GM21515 (cell line): ENCODE measurements around the gene SORCS2.

Experiments used
- ATAC-seq: cut with Tn5 transposase; IDR thresholded peaks from one replicate; pipeline ENCODE4 v1.9.1; 2021; ENCODE audit not compliant: unreplicated experiment

Gene SORCS2

DNA sequence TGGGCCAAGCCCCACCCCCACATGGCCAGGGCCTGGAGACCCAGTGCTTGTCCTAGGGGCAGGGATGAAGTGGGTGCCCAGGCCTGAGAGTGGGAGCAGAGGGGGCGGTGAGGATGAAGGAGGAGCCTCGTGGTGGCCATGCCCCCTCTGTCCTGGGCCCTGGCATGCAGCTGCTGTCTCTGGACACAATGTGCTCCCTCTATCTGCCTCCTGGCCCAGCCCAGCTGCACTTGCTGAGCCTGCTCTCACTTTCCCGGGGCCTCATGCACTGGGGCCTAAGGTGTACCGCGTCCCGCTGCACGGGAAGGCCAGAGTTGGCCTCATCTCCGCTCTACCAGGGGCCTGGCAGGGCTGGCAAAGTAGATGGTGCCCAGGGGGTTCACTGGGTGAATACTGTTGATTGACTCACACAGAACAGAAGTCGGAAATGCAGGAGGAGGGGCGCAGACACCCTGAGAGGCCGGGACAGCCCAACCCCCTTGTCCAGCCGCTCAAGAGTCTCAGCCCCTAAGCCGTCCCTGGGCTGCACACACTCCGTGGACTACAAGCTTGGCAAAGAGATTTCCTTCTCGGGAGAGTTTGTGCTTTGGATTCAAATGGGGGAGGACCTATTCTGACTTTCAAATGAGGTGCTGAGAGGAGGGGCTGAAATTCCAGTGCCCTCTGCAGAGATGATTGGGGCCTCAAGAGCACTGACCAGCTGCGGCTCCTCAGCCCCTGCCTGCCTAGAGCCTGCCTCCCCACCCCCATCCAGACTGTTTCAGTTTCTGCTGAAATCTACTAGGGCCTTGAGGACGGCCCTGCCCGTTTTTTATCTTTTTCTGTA is 130.0 kb downstream of the SORCS2 start:
- no peak for ATAC-seq

DNA sequence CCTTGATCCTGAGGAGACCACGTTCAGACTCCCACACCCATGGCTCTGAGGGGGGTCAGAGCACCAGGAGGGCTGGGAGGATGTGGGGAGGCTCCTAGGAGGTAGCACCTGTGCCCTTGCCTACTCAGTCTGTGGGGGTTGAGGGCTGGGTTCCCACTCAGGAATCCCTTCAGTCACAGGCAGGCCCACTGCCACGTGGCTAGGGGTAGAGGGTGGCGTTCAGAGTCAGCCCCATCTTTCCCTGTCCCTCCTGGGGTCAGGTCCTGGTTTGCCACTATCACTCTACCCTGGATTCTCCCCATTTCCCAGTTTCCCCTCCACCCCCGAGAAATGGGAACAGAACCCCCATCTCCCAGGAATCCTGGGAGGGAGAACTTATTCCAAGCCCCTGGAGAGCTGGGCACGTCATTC is 131.1 kb downstream of the SORCS2 start:
- no peak for ATAC-seq

- no peak for ATAC-seq
Observed at GRCh38 chr4:7323872-7324650, 131.7 kb downstream of the SORCS2 start.

GRCh38 chr4:7324651-7325121 is 132.3 kb downstream of the SORCS2 start:
- no peak for ATAC-seq

DNA sequence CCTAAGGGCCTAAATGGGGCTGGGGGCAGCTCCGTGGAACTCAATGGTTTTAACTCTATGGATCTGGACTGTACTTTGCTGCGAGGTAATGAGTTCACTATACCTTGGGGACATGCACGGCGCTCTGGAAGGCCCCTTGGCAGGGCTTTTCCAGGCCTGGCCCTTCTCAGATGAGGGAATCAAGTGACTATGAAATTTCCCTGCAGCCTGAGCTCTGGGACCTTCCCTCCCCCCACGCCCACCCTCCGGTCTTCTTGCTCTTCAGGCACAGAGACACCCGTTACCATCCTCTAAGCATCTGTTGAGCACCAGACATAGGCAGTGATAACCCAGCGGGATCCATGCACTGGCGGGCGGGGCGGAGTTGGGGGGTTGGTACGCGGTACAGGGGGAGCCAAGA is 133.2 kb downstream of the SORCS2 start:
- ATAC-seq, result no peak

DNA sequence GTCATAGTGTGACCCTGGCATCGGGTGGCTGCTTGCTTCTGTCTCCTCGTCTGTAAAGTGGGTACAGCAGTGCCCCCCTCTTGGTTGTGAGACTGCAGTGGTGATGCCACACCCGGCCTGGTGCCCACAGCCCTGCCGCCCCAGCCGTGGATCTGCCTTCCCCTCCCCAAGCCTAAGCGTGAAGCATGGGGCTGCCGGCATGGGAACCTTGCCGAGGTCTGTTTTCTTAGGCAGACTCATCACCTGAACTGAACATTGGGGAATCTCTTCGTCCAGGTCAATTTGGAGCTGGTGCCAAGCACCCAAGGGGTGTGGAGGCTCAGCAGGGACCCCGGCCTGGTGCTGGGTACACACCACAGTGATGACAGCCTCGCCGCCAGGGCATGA is 134.0 kb downstream of the SORCS2 start:
- ATAC-seq, result no peak

DNA sequence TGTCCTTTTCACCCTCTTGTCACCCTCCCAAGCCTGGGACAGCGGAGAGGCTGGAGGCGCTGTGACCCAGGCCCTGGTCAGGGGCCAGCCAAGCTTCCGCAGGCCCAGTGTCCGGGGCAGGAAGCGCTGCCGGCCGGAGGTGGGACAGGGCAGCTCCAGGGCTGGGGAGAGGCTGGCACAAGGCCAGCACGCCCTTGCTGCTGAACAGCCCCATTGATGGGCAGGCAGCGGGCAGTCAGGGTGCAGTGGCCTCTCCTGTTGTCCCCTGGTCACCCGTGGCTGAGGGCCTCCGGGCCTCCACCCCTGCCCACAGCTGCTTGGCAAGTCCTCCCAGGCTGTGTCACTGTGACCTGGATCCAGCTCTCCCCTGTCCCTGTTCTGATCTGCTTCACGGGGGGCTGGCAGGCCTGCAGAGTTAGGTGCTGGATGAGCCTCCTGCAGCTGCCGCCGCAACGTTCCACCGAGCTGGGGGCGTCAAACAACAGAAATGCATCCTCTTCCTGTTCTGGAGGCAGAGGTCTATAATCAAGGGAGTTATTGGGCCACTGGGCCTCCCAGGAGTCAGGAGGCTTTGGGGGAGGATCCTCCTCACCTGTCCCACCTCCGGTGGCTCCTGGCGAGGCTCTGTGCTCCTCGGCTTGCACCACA is 134.5 kb downstream of the SORCS2 start:
- no peak for ATAC-seq

DNA sequence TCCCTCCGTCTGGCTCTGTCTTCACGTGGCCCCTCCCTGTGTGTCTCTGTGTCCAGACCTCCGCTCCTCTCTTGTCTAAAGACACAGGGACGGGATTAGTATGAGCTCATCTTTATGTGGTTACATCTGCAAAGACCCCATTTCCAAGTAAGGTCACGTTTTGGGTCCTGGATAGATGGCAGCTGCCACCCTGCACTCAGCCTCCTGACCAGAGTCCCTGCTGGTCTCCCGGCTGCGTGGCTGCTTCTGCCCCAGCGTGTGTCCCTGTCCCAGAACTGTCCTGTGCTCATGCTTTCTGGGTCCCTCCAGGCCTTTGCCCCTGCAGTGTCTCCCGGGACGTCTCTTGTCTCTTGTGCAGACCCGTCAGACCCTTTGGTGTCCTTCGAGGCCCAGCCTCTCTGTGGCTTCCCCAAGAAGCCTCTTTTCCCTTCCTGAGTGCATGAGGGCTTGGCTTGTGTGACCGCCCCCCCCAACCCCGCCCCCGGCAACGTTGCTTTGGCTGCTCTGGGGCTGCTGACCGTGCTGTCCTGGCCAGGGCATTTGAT is 135.1 kb downstream of the SORCS2 start:
- ATAC-seq, result no peak

GRCh38 chr4:7328162-7328912 is 136.0 kb downstream of the SORCS2 start:
- no peak for ATAC-seq

DNA sequence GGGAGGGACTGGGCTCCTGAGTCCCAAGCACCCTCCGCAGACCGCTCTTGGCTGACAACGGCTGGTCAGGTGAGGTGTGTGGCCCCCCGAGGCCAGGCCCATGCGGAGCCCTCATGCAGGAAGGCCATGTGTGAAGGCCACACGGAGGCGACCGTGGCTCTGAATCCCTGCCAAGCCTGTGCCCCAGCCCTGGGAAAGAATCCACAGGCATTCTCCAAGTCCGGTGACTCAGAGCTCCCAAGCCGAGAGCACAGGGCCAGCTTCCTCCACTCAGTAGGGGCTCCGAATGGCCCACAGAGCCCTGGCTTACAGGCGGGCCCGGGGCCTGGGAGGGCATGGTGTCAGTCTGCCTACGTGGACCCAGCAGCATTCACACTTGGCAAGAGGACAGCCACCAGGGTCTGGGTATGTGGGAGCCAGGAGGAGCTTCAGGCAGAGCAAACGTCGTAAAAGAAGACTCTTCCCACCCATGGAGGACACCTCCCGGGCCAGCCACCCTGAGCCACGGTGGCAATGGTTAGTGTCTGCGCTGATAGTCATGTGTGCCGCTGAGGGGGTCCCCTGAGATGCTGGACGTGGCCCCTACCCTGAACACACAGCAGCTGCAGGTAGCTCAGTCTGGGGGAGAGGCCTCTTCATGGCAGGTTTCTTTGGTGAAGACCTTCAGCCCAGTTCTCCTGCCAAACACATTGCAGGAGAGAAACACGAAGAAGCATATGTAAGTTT is 136.7 kb downstream of the SORCS2 start:
- no peak for ATAC-seq

GRCh38 chr4:7330031-7330596 is 137.8 kb downstream of the SORCS2 start:
- ATAC-seq, result no peak

- no peak for ATAC-seq
Observed at GRCh38 chr4:7330811-7331681, 138.7 kb downstream of the SORCS2 start.

- no peak for ATAC-seq
Observed at GRCh38 chr4:7331682-7332000, 139.3 kb downstream of the SORCS2 start.

DNA sequence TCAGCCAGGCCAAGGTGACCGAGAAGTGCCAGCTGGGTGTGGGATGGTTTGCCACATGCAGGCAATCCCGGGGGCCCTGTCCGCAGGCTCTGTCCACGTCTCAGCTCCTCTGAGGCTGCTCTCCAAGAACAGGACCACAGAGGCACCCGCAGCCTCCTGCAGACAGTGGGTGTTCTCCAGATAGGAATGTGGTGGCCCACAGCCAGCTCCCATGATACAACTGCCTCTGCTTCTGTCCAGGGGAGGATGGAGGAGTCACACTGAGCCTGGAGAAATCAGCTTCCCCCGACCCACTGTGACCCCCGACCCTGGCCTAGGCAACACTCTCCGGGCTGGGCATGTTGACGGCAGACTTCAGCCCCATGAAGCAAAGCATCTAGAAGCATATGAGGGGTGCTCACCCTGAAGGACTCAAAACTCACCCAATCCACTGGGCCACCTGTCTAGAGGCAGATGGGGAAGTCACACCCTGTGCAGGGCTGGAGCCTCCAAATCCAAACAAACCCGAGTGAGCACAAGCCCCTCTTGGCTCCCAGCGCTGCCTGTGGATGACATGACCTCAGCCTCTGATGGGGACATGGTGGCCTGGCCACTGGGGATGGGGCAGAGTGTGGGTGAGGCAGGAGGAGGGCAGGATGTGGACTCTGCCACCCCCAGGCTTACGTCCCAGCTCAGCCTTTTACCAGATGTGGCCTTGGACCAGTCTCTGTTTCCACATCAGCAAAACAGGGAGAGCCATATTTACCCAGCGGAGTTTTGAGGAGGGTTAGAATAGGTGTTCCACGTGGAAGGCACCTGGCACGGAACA is 140.1 kb downstream of the SORCS2 start:
- no peak for ATAC-seq

DNA sequence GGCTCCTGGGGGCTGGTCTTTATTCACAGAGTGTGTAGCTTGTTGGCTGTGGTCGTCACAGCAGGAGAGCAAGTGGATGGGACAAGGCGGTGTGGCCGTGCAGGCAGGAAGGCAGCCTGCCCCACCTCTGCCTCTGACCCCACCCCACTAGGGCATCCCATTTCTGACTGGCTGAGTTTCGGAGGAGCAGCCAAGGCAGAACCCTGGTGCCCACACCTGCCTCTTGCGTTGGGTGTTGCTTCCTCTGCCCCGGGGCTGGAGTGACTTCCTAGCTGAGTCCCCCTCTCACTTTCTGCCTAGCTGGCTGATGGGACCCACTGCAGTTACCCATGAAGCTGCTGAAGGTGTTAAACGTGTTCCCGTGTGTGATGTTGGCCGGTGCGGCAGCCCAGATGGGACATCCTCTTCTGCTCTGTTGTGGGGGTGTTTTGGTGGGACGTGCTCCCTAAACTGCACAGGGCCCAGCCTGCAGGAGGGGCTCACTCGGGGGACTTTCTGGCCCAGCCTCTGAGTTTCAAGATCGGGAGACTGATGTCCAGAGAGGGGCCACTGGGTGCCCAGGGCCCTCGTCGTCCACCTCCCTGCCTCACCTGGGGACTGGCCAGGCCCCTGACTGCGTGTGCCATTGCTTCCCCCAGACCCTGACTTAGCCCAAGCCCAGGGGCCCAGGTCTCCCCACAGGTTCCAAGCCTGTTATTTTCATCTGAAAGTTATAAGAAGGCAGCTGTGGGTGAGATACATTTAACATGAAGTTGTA is 140.9 kb downstream of the SORCS2 start:
- no peak for ATAC-seq

DNA sequence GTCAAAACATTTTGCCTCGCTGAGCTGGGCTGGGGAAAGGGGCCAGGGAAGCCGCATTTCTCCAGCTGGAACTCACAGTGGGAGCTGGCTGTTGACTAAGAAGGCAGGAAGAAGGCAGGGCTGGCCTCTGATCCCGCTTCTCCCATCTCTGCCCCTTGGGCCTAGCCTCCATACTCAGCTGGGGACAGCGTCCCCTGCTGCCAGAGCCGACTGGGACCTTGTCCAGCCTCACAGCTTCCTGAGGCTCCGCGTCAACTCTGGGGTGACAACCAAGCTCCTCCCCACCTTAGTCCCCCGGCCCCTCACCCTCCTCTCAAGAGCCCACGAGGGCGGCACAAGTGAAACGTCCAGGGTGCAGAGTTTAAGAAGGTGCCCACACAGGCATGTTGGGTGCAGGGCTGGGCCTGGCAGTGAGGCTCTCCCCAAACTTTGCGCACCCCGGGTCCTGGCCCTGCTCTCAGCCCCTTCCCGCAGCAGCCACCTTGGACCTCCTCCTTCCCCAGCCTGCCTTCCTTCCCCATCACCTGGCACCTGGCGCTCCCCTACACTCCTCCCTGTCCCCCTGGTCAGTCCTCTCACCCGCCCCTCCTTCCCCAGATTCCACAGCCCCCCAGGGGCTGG is 141.6 kb downstream of the SORCS2 start:
- ATAC-seq, result no peak
